Measurements from ENCODE around the gene ZYG11A. TPM values are rescaled to one million over a fixed set of nuclear protein-coding genes. Genes with fewer than 3 reads are reported as not detected.

The ZYG11A gene
- total RNA-seq, 6 donors from 2014 or later, result 0.10 to 0.15 (median 0.10) TPM; not detected in 3

GRCh38 chr1:52944566-52944965 lies 102.0 kb downstream of the ZYG11A start:
- Histone ChIP-seq H3K27me3 (no peaks in the 10 kb centered on the region), H3K36me3 (peaks cover 0 to 9% (median 0%) of the 10 kb centered on the region in 4 donors), H3K9me3 (no peaks in the 10 kb centered on the region), H3K4me3 (no peak overlapping the region), H3K27ac (no peak overlapping the region), H3K4me1 (no peaks in the 10 kb centered on the region)
- TF ChIP-seq CTCF (IDR thresholded peaks at IDR 0.05), result no peak
- no peak for TF ChIP-seq POLR2AphosphoS5 (IDR thresholded peaks at IDR 0.05)
- TF ChIP-seq EP300 (IDR thresholded peaks at IDR 0.05), result no peak
- TF ChIP-seq POLR2A (IDR thresholded peaks at IDR 0.05), result no peak
- no peak for DNase-seq
- WGBS, 2 donors, result 90 to 92% methylated on average over 10 of the region's 10 CpGs
- no peak for ATAC-seq (ENCODE audit: low FRiP score in 2 of 2)

Small RNA genes within 50 kb of the gene (small RNA-seq; reads per million reads assigned to genes)
- gene AC099677.1 (0 reads per million in 4 donors), gene AC099677.2 (0 reads per million in 4 donors), gene MIR1273F (0 reads per million in 4 donors), gene MIR1273G (0 reads per million in 4 donors), gene MIR5095 (0 reads per million in 4 donors), gene RNU6-969P (0 reads per million in 4 donors)

Other genes starting within 250 kb of the ZYG11A start
- gene GPX7, start 240.4 kb upstream of the ZYG11A start, total RNA-seq, result 10 to 100 TPM in 1 of 6 donors, 1 to 10 TPM in 5; 4.3 to 11.5 (median 9.2) TPM
- gene SHISAL2A, start 209.6 kb upstream of the ZYG11A start, total RNA-seq, result 10 to 100 TPM in 1 of 6 donors, 1 to 10 TPM in 1, under 1 TPM in 1, not detected in 3; 0.24 to 10.5 (median 3.0) TPM
- gene COA7, start 144.4 kb upstream of the ZYG11A start, total RNA-seq, result 10 to 100 TPM in 3 of 6 donors, 1 to 10 TPM in 3; 2.2 to 20.8 (median 10.6) TPM
- gene ZYG11B, start 116.3 kb upstream of the ZYG11A start, total RNA-seq, result 10 to 100 TPM; 23.0 to 37.2 (median 25.7) TPM
- gene ECHDC2, start 79.0 kb downstream of the ZYG11A start, total RNA-seq, result 100 to 1,000 TPM in 4 of 6 donors, 10 to 100 TPM in 2; 76.3 to 443 (median 113) TPM
- 100 to 1,000 TPM in 4 of 6 donors, 10 to 100 TPM in 2; 52.4 to 173 (median 131) TPM for gene SCP2, start 84.5 kb downstream of the ZYG11A start, total RNA-seq
- gene PODN, start 219.5 kb downstream of the ZYG11A start, total RNA-seq, result 10 to 100 TPM; 15.2 to 87.1 (median 53.1) TPM